GM12872 (cell line): ENCODE measurements around the gene BMAL1.

Experiments used
- CTCF ChIP-seq: IDR thresholded peaks from 3 replicates; pipeline ENCODE4 v1.5.1; 2011; ENCODE audit warnings: low read depth, mild to moderate bottlenecking, low read length, moderate library complexity; ENCODE audit not compliant: insufficient read depth

The BMAL1 gene

DNA sequence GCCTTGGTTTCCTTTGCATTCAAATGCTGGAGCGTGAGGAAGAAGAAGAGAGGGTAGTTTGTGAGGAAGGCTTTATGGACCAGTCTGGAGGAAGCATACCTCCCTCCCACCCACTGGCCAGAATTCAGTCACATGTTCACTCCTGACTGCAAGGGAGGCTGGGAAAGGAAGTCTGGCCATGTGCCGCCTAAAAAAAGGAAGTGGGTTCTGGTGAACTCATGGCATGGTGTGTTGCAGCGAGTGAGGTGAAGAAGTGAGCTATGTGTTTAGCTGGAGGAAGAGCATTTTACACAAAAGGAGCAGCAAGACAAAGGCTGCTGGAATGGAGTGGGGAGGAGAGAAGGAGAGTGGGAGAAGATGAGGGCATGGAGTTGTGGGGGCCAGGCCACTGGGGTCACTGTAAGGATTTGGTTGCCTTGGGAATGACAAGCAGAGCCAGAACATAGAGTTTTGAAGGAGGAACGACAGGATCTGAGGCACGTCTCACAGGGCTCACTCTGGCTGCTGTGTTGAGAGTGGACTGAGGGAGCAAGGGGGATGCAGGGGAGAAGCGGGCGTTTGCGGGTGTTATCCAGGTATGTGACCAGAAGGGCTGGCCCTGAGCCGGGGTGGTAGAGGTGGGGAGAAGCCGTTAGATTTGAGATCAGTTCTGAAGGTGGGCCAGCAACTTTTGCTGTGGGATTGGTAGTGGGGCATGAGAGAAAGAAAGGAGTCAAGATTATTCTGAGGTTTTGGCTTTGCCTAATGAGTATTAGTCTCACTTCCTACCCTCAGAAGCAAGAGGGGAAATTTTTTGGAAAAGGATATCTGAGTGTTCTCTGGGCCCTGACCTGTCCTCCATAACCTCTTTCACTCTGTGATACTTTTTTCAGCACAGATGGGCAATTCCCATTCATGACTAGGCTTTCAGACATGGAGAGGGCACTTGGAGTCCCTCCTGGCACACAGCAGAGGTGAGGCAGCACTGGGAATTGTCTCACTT lies 26.4 kb downstream of the BMAL1 start:
- TF ChIP-seq CTCF = no peak

DNA sequence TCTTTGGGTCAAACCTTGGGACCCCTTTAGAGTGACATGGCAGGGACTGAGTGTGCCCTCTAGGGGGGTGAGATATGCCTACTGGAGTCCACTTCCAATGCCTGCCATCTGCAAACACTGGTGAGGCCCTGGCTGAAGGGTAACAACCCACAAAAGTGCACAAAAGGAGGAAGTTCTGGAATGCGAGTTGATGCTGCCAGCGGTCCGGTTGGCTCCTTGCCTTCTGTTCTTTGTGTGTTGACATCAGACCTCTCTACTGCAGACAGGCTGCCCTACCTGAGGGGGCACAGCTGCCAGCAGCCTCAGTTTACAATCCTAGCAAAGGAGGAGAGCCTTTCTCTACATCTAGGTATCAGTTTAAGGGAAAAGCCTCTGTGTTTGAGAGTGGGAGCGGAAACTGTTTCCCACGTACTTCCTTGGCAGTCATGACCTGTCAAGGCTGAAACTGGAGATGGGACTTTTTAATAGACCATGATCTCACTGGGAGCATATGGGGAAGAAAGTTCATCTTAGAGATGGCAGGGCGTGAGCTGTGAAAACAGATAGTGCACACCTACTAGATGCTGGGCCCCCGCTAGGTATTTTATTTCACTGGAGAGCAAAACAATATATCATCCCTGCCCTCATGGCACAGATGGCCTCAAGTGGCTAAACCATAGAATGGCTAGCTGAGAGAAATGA lies 27.2 kb downstream of the BMAL1 start:
- TF ChIP-seq CTCF = no peak

DNA sequence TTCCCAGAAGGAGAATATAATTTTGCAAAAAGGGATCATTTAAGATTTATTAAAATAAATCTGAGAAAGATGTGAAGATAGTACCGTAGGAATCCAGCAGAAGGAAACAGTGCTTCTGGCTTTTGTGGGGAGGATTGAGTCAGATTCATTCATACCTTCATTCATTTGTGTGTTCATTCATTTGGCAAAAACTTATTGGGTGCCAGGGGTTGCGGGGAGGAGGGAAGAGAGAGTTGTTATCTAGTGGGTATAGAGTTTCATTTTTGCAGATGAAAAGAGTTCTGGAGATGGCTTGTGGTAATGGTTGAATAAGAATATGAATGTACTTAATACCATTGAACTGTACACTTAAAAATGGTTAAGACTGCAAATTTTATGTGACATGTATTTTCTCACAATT lies 31.1 kb downstream of the BMAL1 start:
- no peak for TF ChIP-seq CTCF

DNA sequence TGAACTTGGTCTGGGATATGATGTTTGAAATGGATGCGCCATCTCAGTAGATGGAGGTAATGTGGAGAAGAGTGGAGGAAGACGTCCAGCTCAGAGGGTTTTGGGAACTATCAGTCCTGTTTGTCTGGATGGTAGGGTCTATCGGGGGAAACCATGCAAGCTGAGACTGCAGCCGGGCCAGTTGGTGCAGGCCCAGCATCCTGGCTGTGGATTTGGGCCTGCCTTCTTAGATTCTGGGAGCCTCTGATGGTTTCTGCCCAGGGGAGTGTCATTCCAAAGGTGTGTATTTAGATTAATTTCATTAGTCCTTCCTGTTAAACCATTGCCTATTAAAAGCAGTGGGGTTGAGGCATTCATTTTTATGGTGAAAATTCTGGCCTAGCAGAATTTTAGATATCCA lies 31.6 kb downstream of the BMAL1 start:
- no peak for TF ChIP-seq CTCF

GRCh38 chr11:13310443-13310842 lies 32.9 kb downstream of the BMAL1 start:
- TF ChIP-seq CTCF = no peak

GRCh38 chr11:13311570-13311969 lies 34.0 kb downstream of the BMAL1 start:
- no peak for TF ChIP-seq CTCF

- TF ChIP-seq CTCF = no peak
Observed at GRCh38 chr11:13313005-13313819, 35.6 kb downstream of the BMAL1 start.
